Measurements from ENCODE around the gene LHX1. TPM values are rescaled to one million over a fixed set of nuclear protein-coding genes. Genes with fewer than 3 reads are reported as not detected.

The LHX1 gene
- total and polyA plus RNA-seq, 9 of the 15 experiments (the other 6 are each of a cell fraction or from before 2014, with no cell fraction given): 0.05 to 0.64 (median 0.07) TPM; not detected in 6

GRCh38 chr17:36972905-36973304 lies 35.6 kb downstream of the LHX1 start:
- in situ Hi-C loops (cut with MboI) (no loop called here), intact Hi-C loops (cut with micrococcal nuclease) (no loop called here)
- BruUV-seq (replicated peaks): no TSS peak
- POLR2A ChIA-PET: interaction anchor here (0.7 to 2.0 kb wide), 3 partner anchors 8 to 19 kb away, joined by 3 to 9 read pairs (median 4); no protein-coding TSS in a partner anchor
- no peaks in the 10 kb centered on the region for H4K20me1 ChIP-seq (replicated peaks; ENCODE audit: control insufficient read depth, insufficient read depth, low read length)
- H3K4me2 ChIP-seq (ENCODE audit: insufficient read depth, low read length): no peak overlapping the region
- no peak overlapping the region for H3K9ac ChIP-seq (ENCODE audit: insufficient read depth in 1 of 2, low read depth in 2 of 2, low read length in 2 of 2)
- FAIRE-seq (no peak), ATAC-seq (no peak), DNase-seq (ENCODE audit: extremely low read depth in 1 of 4, low spot score in 3 of 4) (no peak)
- 89% methylated on average over 1 of the region's 1 CpG for WGBS (ENCODE audit: insufficient coverage, low coverage, missing lambda C conversion rate)
- CTCF ChIA-PET (ENCODE audit: low intra/inter-chr PET ratio): no interaction called here
- no peak overlapping the region for H3K27ac ChIP-seq (ENCODE audit: extremely low read depth, low read depth, low read length)
- peaks cover 26% of the 10 kb centered on the region for H3K36me3 ChIP-seq (ENCODE audit: control insufficient read depth, insufficient read depth, low read length)
- peaks cover 82% of the 10 kb centered on the region for H3K79me2 ChIP-seq (ENCODE audit: control insufficient read depth, insufficient read depth, low read length)
- H3K9me1 ChIP-seq (ENCODE audit: control insufficient read depth, insufficient read depth, low read length): no peaks in the 10 kb centered on the region
- H3K4me1 ChIP-seq (replicated peaks in 1 of 2; ENCODE audit: control insufficient read depth in 2 of 2, insufficient read depth in 2 of 2, low read length in 2 of 2): no peaks in the 10 kb centered on the region
- H3K9me3 ChIP-seq (replicated peaks; ENCODE audit: control insufficient read depth, insufficient read depth, low read depth, low read length): no peaks in the 10 kb centered on the region
- H3K4me3 ChIP-seq: no peak overlapping the region
- H3K27me3 ChIP-seq (ENCODE audit: control insufficient read depth in 2 of 2, insufficient read depth in 2 of 2, low read length in 2 of 2): no peaks in the 10 kb centered on the region
- no peak overlapping the region for H2AFZ ChIP-seq (ENCODE audit: low read depth, low read length)
- TF ChIP-seq ZZZ3 (IDR thresholded peaks at IDR 0.05) (no peak), SP1 (CRISPR knock-in tag; IDR thresholded peaks at IDR 0.05) (no peak), MEIS2 (IDR thresholded peaks at IDR 0.05; ENCODE audit: partially characterized antibody) (no peak), NFIX (CRISPR knock-in tag; IDR thresholded peaks at IDR 0.05; ENCODE audit: low read depth) (no peak), RAD51 (IDR thresholded peaks at IDR 0.05; ENCODE audit: borderline replicate concordance, low read depth) (no peak), YBX1 (IDR thresholded peaks at IDR 0.05) (no peak), SAFB2 (IDR thresholded peaks at IDR 0.05; ENCODE audit: borderline replicate concordance, low read depth, low read length, severe bottlenecking) (no peak), MTF1 (CRISPR knock-in tag; IDR thresholded peaks at IDR 0.05; ENCODE audit: borderline replicate concordance) (no peak), NONO (IDR thresholded peaks at IDR 0.05; ENCODE audit: low read depth in 2 of 2, low read length in 1 of 2) (no peak), ZNF316 (IDR thresholded peaks at IDR 0.05) (no peak), HMGXB4 (CRISPR knock-in tag; IDR thresholded peaks at IDR 0.05) (no peak), ADNP (tag; IDR thresholded peaks at IDR 0.05) (no peak), ZNF407 (IDR thresholded peaks at IDR 0.05; ENCODE audit: low read depth) (no peak), ZBTB8A (IDR thresholded peaks at IDR 0.05; ENCODE audit: partially characterized antibody) (no peak), ZBTB1 (CRISPR knock-in tag; IDR thresholded peaks at IDR 0.05; ENCODE audit: borderline replicate concordance, low read depth) (no peak)
